ENCODE data around the gene ATAD3A.

DNA sequence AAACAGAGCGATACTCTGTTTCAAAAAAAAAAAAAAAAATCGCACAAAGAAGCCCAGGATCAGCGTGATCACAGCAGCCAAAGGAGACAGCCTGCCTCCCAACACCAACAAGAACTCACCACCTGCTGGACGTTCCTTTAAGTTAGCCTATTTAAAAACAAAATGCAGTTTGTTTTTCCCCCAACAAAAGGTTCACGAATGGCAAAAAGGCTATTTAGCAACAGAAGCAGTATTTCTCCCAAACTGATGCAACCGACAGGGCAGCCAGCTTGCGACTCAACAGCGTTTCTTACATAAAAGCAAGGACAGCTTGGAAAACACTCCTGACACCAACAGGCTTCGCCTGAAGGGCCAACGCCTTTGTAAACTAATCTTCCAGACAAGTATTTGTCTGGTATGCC lies 55.9 kb downstream of the ATAD3A start:
- TF ChIP-seq CTCF (IDR thresholded peaks at IDR 0.05): no peak
- no peak for TF ChIP-seq EP300 (IDR thresholded peaks at IDR 0.05)

Measured in esophagus muscularis mucosa (tissue), 3 donors.